Neural crest cell (in vitro differentiated cells): ENCODE data around the gene GRPEL2. TPM values are rescaled to one million over a fixed set of nuclear protein-coding genes. Genes with fewer than 3 reads are reported as not detected.

Experiments
- DNase-seq: peaks from one replicate; pipeline ENCODE4 v3.0.0; 2021; ENCODE audit warnings: low read depth, mixed read lengths, low spot score
- H3K27ac Mint-ChIP-seq: one replicate; pipeline ENCODE4 v1.8.0; 2021; ENCODE audit warnings: mild to moderate bottlenecking, mixed read lengths; ENCODE audit not compliant: unreplicated experiment
- H3K27me3 Mint-ChIP-seq: 2 replicates; pipeline ENCODE4 v1.8.0; 2021; ENCODE audit warnings: low read depth, mild to moderate bottlenecking, mixed read lengths
- H3K36me3 Mint-ChIP-seq: 2 replicates; pipeline ENCODE4 v1.8.0; 2021; ENCODE audit warnings: low read depth, mild to moderate bottlenecking, mixed read lengths
- H3K4me1 Mint-ChIP-seq: 2 replicates; pipeline ENCODE4 v1.8.0; 2021; ENCODE audit warnings: mixed read lengths
- H3K4me3 Mint-ChIP-seq: one replicate; pipeline ENCODE4 v1.8.0; 2021; ENCODE audit warnings: mild to moderate bottlenecking, mixed read lengths
- H3K9me3 Mint-ChIP-seq: 2 replicates; pipeline ENCODE4 v1.8.0; 2021; ENCODE audit warnings: mixed read lengths
- CTCF ChIP-seq: fragments of 200-600 bp; sonication (generic); conservative IDR thresholded peaks from 2 replicates; pipeline ENCODE4 v1.5.0; 2021; ENCODE audit warnings: antibody characterized with exemption, mild to moderate bottlenecking
- total RNA-seq: library from RNA; stranded (reverse); gene quantifications from 2 replicates; pipeline ENCODE4 v1.2.1, GENCODE V29; 2021

GRPEL2 gene
- total RNA-seq, 1 donor from 2014 or later, result 29.2 TPM

- Mint-ChIP-seq H3K4me1 (no peaks in the 10 kb centered on the region), H3K36me3 (no peaks in the 10 kb centered on the region), H3K9me3 (no peaks in the 10 kb centered on the region), H3K4me3 (no peak overlapping the region), H3K27me3 (no peaks in the 10 kb centered on the region), H3K27ac (no peak overlapping the region)
- no peak for TF ChIP-seq CTCF
- DNase-seq, result no peak
Observed at GRCh38 chr5:149304195-149305078, 40.9 kb upstream of the GRPEL2 start.

DNA sequence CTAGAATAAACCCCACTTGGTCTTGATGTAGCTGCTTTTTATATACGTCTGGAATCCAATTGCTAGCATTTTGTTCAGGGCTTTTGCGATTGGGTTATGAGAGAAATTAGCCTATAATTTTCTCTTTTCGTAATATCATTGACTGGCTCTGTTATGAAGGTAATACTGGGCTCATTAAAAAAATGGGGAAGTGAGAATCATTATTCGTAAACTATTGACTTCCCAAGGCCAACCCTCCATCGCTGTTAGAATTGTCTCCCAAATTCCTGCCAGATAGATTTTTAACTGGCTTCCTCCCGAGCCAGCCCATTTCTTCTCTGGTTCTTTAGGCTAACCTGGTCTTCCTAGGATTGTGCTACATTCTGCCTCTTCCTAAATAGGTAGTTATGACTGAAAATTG, 35.9 kb upstream of the GRPEL2 start:
- DNase-seq, result no peak
- no peak for TF ChIP-seq CTCF
- H3K4me3 Mint-ChIP-seq, result no peak overlapping the region
- H3K9me3 Mint-ChIP-seq, result no peaks in the 10 kb centered on the region
- no peak overlapping the region for H3K27ac Mint-ChIP-seq
- no peaks in the 10 kb centered on the region for H3K36me3 Mint-ChIP-seq
- no peaks in the 10 kb centered on the region for H3K27me3 Mint-ChIP-seq
- H3K4me1 Mint-ChIP-seq, result no peaks in the 10 kb centered on the region

DNA sequence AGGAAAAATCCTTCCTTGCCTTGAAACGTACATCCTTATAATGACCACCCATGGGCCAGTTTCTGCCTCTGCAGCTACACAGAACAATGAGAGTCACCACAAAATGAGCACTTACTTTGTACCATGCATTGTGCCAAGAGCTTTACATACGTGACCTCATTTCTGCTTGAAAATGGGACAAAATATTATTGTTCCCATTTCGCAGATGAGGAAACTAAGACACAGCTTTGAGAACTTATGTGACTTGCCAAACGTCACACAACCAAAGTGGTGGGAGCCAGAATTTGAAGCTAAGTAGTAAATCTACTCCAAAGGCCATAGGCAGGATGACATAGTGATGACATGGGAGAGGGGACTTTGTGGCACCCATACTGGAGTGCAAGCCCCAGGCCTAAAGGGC, 34.8 kb upstream of the GRPEL2 start:
- DNase-seq, result no peak
- Mint-ChIP-seq H3K36me3 (no peaks in the 10 kb centered on the region), H3K4me1 (no peaks in the 10 kb centered on the region), H3K9me3 (no peaks in the 10 kb centered on the region), H3K4me3 (no peak overlapping the region), H3K27ac (no peak overlapping the region), H3K27me3 (no peaks in the 10 kb centered on the region)
- no peak for TF ChIP-seq CTCF

DNA sequence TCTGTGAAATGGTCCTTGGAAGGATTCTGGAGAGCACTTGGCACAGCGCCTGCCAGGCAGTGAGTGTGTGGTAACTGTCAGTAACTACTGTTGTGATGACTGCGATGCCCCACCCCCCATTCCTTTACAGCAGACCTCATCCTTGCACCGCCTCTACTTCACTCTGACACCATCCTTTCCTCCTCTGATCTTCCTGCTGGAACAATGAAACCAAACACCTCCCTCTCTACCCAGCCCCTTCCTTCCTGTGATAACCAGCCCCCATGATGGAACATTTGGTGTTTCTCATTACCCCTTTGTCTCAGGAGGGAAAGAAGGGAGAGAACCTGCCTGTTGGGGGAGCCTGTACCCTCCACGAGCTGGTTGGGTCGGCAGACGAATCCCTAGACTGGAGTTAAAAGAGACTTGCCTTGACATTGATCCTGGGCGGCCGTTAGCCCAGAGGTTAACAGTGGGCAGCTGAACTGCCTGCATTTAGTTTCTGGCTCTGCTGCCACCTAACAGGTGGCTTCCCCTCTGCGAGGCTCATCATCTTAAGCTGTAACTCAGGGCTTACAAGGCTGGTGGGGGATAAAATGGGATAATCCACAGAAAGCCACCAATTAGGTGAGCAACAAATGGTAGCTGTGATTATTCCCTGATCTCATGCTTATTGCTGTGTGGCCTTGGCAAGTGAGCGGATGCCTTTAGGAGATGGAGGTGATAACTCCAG, 34.2 kb upstream of the GRPEL2 start:
- Mint-ChIP-seq H3K9me3 (no peaks in the 10 kb centered on the region), H3K4me1 (no peaks in the 10 kb centered on the region), H3K4me3 (no peak overlapping the region), H3K27ac (peak overlapping the region; percentile 81), H3K36me3 (no peaks in the 10 kb centered on the region), H3K27me3 (no peaks in the 10 kb centered on the region)
- no peak for TF ChIP-seq CTCF
- DNase-seq, result no peak

DNA sequence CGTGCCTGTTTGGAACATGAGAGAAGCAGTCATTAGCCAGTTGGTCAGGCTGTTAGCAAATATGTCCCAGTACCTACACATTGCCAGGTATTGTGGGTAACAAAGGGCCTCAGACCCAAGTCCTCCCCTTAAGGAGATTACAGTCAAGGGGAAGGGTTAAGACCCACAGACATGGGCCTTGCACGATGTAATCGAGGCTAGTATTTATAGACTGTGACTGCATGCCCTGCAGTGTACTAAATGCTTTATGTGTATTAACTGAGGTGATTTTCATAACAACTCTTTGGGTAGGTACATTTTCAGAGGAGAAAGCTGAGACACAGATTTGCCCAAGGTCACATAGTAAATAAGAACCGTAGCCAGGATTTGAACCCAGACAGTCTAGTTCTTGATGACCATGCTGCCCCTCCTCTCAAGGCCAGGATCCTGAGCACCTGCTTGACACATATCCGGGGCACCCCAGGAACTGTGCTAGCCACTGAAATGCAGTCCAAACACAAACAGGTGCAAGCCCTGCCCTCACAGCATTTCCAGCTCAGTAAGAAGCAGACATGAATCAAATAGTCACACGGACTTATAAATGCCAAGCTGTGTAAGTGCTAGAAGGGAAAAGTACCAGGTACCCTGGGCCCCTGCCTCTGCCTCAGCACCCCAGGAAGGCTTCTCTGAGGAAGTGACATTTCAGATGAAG, 32.0 kb upstream of the GRPEL2 start:
- Mint-ChIP-seq H3K9me3 (no peaks in the 10 kb centered on the region), H3K27me3 (no peaks in the 10 kb centered on the region), H3K4me3 (no peak overlapping the region), H3K27ac (peak overlapping the region; percentile 48), H3K4me1 (no peaks in the 10 kb centered on the region), H3K36me3 (no peaks in the 10 kb centered on the region)
- DNase-seq, result no peak
- TF ChIP-seq CTCF, result no peak
